HG02852 (cell line): ENCODE measurements around the gene MYF5.

Experiments
- ATAC-seq: cut with Tn5 transposase; IDR thresholded peaks from one replicate; pipeline ENCODE4 v1.9.1; 2021; ENCODE audit warnings: mild to moderate bottlenecking, moderate library complexity; ENCODE audit not compliant: unreplicated experiment

Gene MYF5

DNA sequence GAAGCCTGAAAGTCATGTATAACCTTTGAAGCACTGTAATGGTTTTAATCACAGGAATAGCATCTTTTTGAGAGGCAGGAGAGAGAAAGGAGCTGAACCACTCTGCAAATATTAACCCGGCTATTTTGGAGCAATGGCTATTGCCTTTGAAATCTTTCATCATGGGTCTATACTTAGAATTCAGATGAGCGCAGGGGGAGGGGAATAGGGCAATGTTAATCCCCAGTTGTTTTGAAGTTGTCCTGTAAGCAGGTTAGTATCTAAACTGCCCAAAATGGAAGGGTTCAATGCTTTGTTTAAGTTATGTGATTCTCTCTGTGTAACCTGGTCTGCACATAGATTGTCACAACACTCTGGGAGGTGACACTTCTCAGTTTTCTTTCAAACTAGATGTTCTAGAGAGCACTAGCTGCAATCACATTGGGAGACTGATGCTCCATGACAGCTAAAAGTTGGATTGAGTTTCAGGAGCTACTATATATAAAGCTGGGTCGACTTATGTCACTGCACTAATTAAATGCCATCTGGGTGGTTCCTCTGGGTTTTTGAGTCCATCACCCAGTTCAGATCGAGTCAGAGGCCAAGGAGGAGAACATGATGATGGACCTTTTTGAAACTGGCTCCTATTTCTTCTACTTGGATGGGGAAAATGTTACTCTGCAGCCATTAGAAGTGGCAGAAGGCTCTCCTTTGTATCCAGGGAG lies 9.4 kb upstream of the MYF5 start, which contains the start of gene MYF6:
MYF6 (plus strand) TSS at position 509 of the 704 bp plus-strand sequence; CDS start at position 595, 86 bp downstream.
- no peak for ATAC-seq

DNA sequence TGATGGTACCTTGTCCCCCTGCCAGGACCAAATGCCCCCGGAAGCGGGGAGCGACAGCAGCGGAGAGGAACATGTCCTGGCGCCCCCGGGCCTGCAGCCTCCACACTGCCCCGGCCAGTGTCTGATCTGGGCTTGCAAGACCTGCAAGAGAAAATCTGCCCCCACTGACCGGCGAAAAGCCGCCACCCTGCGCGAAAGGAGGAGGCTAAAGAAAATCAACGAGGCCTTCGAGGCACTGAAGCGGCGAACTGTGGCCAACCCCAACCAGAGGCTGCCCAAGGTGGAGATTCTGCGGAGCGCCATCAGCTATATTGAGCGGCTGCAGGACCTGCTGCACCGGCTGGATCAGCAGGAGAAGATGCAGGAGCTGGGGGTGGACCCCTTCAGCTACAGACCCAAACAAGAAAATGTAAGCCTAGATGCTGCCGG lies 8.9 kb upstream of the MYF5 start:
- no peak for ATAC-seq

DNA sequence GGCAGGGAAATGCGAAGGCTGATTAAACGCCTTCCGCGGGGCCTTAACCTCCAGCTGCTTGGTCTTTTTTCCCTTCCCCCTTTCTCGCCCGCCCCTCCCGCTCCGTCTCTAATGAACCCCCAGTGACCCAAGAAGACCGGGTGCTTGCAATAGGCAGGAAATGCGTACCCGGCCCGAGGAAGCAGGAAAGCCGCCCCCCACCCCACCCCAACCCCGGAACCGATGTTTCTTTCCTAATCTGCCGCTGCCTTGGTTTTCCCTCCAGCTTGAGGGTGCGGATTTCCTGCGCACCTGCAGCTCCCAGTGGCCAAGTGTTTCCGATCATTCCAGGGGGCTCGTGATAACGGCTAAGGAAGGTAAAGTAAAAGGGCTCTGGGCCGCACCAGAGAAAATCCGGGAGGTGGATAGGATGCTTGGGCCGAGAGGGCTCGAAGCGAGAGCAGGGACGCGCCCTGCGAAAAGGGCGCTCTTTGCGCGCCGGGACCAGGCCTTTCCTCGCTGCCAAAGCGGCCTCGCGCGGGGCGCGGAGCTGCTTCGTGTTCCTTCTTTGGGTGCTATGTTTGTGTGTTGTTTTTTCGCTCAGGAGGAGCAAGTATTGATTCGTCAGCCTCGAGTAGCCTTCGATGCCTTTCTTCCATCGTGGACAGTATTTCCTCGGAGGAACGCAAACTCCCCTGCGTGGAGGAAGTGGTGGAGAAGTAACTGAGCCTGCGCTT lies 8.3 kb upstream of the MYF5 start:
- ATAC-seq, result no peak

DNA sequence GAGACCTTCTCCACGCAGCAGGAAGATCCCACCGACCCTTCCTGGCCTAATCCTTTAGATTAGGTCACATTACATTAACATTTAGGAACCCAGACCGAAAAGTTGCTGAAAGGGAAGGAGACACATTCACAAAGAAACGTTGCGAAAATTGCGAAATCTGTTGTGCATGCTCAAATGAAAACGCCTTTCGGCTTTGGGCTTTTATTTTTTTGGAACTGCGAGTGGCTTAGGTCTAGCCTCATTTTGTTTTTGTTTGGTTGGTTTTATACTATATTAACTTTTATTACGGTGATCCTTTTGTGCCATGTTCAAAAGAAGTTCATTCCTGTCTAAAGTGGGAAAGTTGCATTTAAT lies 7.8 kb upstream of the MYF5 start:
- ATAC-seq, result no peak

DNA sequence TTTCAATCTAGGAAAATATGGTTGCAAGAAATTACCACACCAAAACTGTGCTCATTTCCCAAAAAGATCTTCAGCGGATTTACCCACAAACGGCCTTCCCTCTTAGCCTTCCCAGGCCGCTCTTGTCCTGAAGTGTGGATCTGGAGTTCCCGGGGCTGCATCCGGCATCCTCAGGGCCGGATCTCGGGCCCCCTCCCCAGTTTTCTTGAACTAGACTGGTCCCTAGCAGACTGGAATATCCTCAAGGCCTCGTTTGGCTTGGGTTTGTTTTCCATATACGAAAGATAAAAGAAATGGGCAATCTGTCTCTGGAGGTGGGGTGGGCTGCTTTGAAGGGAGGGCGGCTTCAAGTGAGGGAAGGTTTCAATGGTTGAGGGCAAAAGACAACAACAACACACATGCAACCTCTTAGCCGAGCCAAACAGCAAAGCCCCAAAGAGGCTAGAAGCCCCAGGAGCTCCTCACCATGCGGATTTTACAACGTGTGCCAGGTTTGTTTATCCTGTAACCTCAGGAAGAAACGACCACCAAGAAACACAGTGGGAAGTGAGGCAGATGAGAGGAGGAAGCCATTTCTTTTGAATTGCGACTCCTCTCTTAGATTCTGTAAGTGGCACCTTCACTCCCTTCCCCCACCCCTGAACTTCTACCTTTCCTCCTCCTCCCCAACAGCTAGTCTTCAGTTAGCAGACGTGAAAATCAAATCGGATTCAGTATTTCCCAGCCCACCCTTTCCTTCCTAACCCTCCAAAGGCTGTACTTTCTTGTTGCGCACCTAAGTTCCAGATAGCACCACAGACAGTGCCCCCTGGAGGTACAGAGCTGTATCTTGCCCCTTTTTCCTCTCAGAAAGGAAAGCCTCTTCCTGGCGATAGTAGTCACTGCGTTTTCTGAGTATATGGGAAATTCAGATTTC lies 6.6 kb upstream of the MYF5 start:
- peak; percentile 62 for ATAC-seq

- peak; percentile 21 for ATAC-seq
Measured at GRCh38 chr12:80710727-80711449, 5.8 kb upstream of the MYF5 start.

DNA sequence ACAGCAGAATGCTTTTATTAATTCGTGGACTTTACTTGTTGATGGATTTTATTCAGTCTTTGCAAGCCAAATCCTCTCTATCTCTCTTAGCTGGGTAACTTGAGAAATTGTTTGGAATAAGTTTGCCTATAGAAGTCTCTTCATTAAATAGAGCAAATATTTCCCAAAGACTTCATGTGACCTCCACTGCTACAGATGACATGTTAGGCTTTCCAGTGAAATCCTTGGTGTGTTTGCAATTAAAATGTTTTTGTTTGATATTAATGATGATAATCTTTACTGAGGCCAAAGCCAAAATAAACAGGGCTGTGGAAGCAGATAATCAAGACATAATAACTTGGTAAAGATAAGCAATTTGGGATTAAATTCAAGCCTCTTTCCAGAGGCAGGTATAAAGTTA lies 4.8 kb upstream of the MYF5 start:
- ATAC-seq, result no peak

GRCh38 chr12:80712866-80713265 lies 3.8 kb upstream of the MYF5 start:
- no peak for ATAC-seq

- ATAC-seq, result no peak
Measured at GRCh38 chr12:80713419-80713818, 3.3 kb upstream of the MYF5 start.

DNA sequence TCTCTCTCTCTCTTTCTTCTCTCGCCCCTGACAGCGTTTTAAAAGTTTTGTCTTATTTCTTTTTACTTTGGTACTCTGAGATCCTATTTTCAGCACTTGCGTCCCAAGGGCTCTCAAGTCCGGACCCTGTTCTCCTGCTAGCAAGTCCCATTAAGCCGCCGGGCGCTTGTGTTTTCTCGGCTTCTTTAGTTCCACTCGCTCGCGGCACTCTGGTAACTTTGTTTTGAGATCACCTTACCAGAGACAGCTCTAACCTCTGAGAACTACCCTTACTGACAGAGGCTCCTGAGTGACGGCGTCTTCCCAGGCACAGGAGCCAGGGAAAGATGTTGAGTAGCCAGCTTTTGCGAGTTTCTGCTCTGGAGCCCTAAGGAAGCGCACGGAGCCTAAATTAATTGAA lies 2.7 kb upstream of the MYF5 start:
- no peak for ATAC-seq

GRCh38 chr12:80714846-80715245 lies 1.9 kb upstream of the MYF5 start:
- ATAC-seq, result no peak

DNA sequence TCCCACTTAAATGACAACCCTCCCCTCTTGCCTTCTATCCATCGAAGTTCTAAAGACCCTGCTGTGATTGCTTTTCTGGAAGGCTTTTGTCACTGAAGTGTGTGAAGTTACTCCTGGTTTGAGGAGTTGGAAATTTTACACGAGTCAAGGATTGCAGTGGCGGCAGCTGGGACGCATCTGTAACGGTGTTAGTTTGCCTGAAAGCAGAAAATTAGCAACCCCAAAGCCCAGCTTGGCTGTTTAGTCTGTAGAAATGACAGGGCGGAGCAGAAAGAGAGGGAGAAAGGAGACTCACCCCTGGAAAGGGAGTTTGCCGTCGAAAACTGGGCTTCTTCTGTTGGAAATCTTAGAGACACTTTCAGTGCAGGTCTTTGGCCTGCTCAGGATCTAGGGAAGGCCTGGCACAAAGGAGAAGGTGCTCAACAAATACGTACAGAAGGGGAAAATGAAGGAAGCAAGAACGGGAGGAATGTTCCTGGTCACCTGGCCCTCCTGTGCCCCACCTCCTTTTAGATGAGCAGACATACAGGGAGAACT lies 931 bp upstream of the MYF5 start:
- no peak for ATAC-seq

DNA sequence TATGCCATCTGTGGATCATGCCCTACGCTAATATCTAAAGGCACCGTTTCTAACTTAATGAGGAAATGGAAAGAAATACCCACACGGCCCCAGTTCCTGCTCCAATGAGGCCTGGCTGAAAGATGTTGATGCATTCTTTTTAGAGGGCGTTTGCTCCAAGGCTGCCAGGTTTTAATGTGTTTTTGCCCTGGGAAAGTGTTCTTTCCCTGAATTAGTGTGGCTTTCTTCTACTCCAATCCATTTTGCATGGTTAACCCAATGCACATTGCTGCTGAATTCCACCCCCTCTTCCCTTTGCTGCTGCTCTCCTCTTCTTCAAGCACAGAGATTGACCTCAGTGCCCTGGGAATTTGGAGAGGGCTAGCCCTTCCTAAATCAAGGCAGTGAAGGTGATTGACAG lies 1.1 kb downstream of the MYF5 start:
- no peak for ATAC-seq

DNA sequence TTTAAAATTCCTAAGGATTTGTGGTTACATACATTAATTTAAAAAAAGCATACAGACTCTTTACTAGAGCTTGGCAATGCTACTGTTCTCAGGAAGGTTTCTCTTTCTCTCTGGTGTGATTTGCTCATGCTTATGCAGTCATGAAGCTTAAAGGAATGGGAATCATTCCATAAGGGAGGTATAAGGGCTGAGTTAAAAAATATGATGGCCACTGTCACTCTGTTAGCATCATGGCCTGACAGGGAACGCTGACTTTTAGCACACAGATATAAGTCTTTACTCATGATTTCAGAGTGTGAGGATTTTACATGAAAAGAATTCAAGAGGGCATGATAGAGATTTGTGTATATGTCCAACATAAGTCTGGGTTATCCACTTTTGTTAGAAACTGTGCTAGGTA lies 3.8 kb downstream of the MYF5 start:
- ATAC-seq, result no peak

GRCh38 chr12:80721326-80721725 lies 4.6 kb downstream of the MYF5 start:
- no peak for ATAC-seq

- no peak for ATAC-seq
Measured at GRCh38 chr12:80745851-80746505, 29.3 kb downstream of the MYF5 start.

GRCh38 chr12:80747800-80748199 lies 31.1 kb downstream of the MYF5 start:
- ATAC-seq, result no peak

GRCh38 chr12:80749456-80749855 lies 32.7 kb downstream of the MYF5 start:
- no peak for ATAC-seq

GRCh38 chr12:80752464-80752863 lies 35.8 kb downstream of the MYF5 start:
- ATAC-seq, result no peak

DNA sequence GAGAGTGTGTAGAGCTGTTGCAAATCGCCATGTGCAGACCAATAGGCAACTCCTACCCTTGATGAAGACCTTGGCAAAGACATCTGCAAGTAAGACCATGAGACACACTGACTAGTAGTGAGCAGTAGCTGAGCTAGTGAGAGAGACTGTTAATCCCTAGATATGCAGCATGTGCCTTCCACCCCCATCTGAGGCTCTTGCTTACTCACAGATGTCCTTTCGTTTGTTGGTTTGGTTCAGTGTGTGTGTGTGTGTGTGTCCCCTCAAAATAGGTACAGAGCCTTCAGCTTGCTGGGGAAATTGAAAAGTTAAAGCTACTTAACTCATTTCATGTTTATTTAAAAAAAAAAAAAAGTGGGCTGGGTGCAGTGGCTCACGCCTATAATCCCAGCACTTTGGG lies 37.6 kb downstream of the MYF5 start:
- no peak for ATAC-seq
